Endothelial cell of umbilical vein (primary cell): ENCODE data around the gene SNU13. TPM values are rescaled to one million over a fixed set of nuclear protein-coding genes. Genes with fewer than 3 reads are reported as not detected.
"Not testable (repeated sequence)": the region's sequence is repeated elsewhere in the genome, so short reads cannot be mapped to it uniquely, and the experiment has no call there.

Source experiments
- BruUV-seq: library from RNA; stranded (reverse); fragments of 400-500 nt; replicated peaks from 2 replicates; lab custom pipeline; 2021; lab: Mats Ljungman, UMichigan
- CTCF ChIA-PET: fragments of 300-600, 350-600 bp; sonication (Branson Sonifier 250); formaldehyde crosslinking; loops from one replicate; lab custom pipeline; 2021; ENCODE audit warnings: antibody characterized with exemption, inconsistent platforms; lab: Charles Lee
- POLR2A ChIA-PET: fragments of 300-600, 350-600 bp; sonication (Branson Sonifier 250); formaldehyde crosslinking; loops from one replicate; lab custom pipeline; 2021; ENCODE audit warnings: antibody characterized with exemption, inconsistent platforms; lab: Charles Lee
- DNase-seq: peaks from one replicate; pipeline ENCODE4 v3.0.0-alpha.2; 2011; ENCODE audit warnings: low read depth, low spot score
- FAIRE-seq: peaks from 2 replicates; lab custom pipeline; 2011; peaks lifted over from hg19 to GRCh38; lab: Jason Lieb, UNC
- H2AFZ ChIP-seq: 2 replicates; pipeline ENCODE4 v1.6.0; 2012; ENCODE audit warnings: low read depth, low read length, control low read depth, inconsistent platforms
- H3K27ac ChIP-seq: 2 replicates; pipeline ENCODE4 v1.5.1; 2011; ENCODE audit warnings: low read depth, mild to moderate bottlenecking, control low read depth, low read length, moderate library complexity; ENCODE audit not compliant: insufficient read depth
- H3K27me3 ChIP-seq, 2 experiments: 2 replicates each; pipeline versions ENCODE4 v1.6.0 to v1.6.1; 2011; ENCODE audit warnings: low read length in 2 of 2, mixed read lengths in 1 of 2; ENCODE audit not compliant: control insufficient read depth in 2 of 2, insufficient read depth in 2 of 2
- H3K36me3 ChIP-seq, 2 experiments: 2 replicates in 1 of 2; 3 replicates in 1 of 2; pipeline ENCODE4 v1.5.1; 2011; ENCODE audit warnings: low read length in 2 of 2, mild to moderate bottlenecking in 1 of 2, moderate library complexity in 1 of 2; ENCODE audit not compliant: control insufficient read depth in 2 of 2, insufficient read depth in 2 of 2; ENCODE audit errors: extremely low read depth in 1 of 2
- H3K4me1 ChIP-seq: 3 replicates; pipeline ENCODE4 v1.5.1; 2011; ENCODE audit warnings: mild to moderate bottlenecking, low read length; ENCODE audit not compliant: control insufficient read depth, insufficient read depth; ENCODE audit errors: extremely low read depth
- H3K4me2 ChIP-seq: 2 replicates; pipeline ENCODE4 v1.6.1; 2011; ENCODE audit warnings: low read length, control low read depth, mixed read lengths; ENCODE audit not compliant: insufficient read depth
- H3K4me3 ChIP-seq, 3 experiments: fragments of 200-600 bp in 1 of 3; sonication (generic), shearing (Covaris generic) in 1 of 3; replicated peaks in 1 of 3; 2 replicates each; pipeline ENCODE4 v1.5.1; 2011 to 2016; ENCODE audit warnings: control low read depth in 3 of 3, low read length in 3 of 3, mild to moderate bottlenecking in 2 of 3, inconsistent platforms in 1 of 3, low read depth in 1 of 3, moderate library complexity in 1 of 3; ENCODE audit not compliant: insufficient read depth in 1 of 3
- H3K79me2 ChIP-seq: 2 replicates; pipeline ENCODE4 v1.6.0; 2012; ENCODE audit warnings: low read length, inconsistent platforms; ENCODE audit not compliant: control insufficient read depth, insufficient read depth
- H3K9ac ChIP-seq: replicated peaks from 2 replicates; pipeline ENCODE3; 2011; ENCODE audit warnings: low read length, control low read depth; ENCODE audit not compliant: insufficient read depth; ENCODE audit errors: extremely low read depth
- H3K9me1 ChIP-seq: replicated peaks from 3 replicates; pipeline ENCODE4 v1.6.0; 2011; ENCODE audit warnings: mild to moderate bottlenecking, low read length; ENCODE audit not compliant: control insufficient read depth, insufficient read depth; ENCODE audit errors: extremely low read depth
- H3K9me3 ChIP-seq: replicated peaks from 2 replicates; pipeline ENCODE4 v1.5.1; 2012; ENCODE audit warnings: low read length, inconsistent platforms; ENCODE audit not compliant: control insufficient read depth, insufficient read depth
- H4K20me1 ChIP-seq: replicated peaks from 2 replicates; pipeline ENCODE3; 2011; ENCODE audit warnings: mild to moderate bottlenecking, low read length; ENCODE audit not compliant: control insufficient read depth, insufficient read depth; ENCODE audit errors: extremely low read depth
- JUN ChIP-seq: IDR thresholded peaks from 2 replicates; pipeline ENCODE4 v1.6.1; 2011; ENCODE audit warnings: borderline replicate concordance, low read depth; ENCODE audit not compliant: insufficient read length, insufficient read depth
- MAX ChIP-seq: IDR thresholded peaks from 2 replicates; pipeline ENCODE4 v1.6.1; 2011; ENCODE audit not compliant: insufficient read depth, insufficient read length
- dilution Hi-C: fragments of 300-500 bp; cut with MboI; formaldehyde crosslinking; loops from one replicate; pipeline ENCODE4 v1.15.0; 2019; ENCODE audit warnings: low sequenced_read_pairs; ENCODE audit not compliant: extremely low pct_ligation_motif_present
- intact Hi-C: fragments of 100-400 bp; cut with micrococcal nuclease; formaldehyde crosslinking; loops from one replicate; pipeline ENCODE4 v1.10.0; 2022
- polyA plus RNA-seq, 4 experiments: library from polyadenylated mRNA; depleted of rRNA in 3 of 4; stranded (reverse) in 3 of 4; unstranded in 1 of 4; fragments of >200 nt; gene quantifications; 2 replicates each; pipeline versions ENCODE4 v1.2.1 to v1.2.3, GENCODE V29; 2011 to 2012; ENCODE audit warnings: missing spikeins in 1 of 4
- total RNA-seq: library from RNA; stranded (reverse); gene quantifications from 2 replicates; pipeline ENCODE4 v1.2.3, GENCODE V29; 2021

Gene SNU13
- total and polyA plus RNA-seq, 2 donors (not counting 3 experiments of a cell fraction or from before 2014, with no cell fraction given): 138 to 194 TPM

GRCh38 chr22:41687901-41688364 is 734 bp downstream of the SNU13 start:
- intact Hi-C loops (loop anchor here (1.0 kb wide), 1 partner anchor 22 kb away; no protein-coding TSS in a partner anchor), dilution Hi-C loops (no loop called here)
- Histone ChIP-seq H4K20me1 (no peaks in the 10 kb centered on the region), H3K36me3 (no peaks in the 10 kb centered on the region), H3K27me3 (no peaks in the 10 kb centered on the region), H3K9ac (peak overlapping the region; percentile 87), H2AFZ (peak overlapping the region; percentile 49), H3K4me1 (peaks cover 9% of the 10 kb centered on the region), H3K4me2 (peak overlapping the region; percentile 83), H3K9me3 (no peaks in the 10 kb centered on the region), H3K9me1 (no peaks in the 10 kb centered on the region), H3K4me3 (peak overlapping the region; percentile 59 to 76 (median 67)), H3K79me2 (peaks cover 52% of the 10 kb centered on the region), H3K27ac (peak overlapping the region; percentile 92)
- peak; percentile 52 for DNase-seq
- no TSS peak for BruUV-seq
- ChIA-PET CTCF (interaction anchor here (0.9 to 3.2 kb wide), 4 partner anchors 10 to 253 kb away, joined by 3 to 31 read pairs (median 18); partner anchors contain the start of gene SREBF2), POLR2A (interaction anchor here (1.5 kb wide), 1 partner anchor 21 kb away, joined by 4 read pairs; no protein-coding TSS in a partner anchor)
- FAIRE-seq: peak; percentile 80
- TF ChIP-seq JUN (no peak), MAX (peak; percentile 62)

GRCh38 chr22:41686890-41687289 is 1.8 kb downstream of the SNU13 start:
- H3K9ac ChIP-seq, BruUV-seq, H3K9me3 ChIP-seq, FAIRE-seq, H3K4me3 ChIP-seq, dilution Hi-C loops, H3K27ac ChIP-seq, DNase-seq, H3K4me1 ChIP-seq, H2AFZ ChIP-seq, intact Hi-C loops, POLR2A ChIA-PET, H3K36me3 ChIP-seq, H3K27me3 ChIP-seq, H4K20me1 ChIP-seq, H3K9me1 ChIP-seq: not testable (repeated sequence)
- peak overlapping the region; percentile 83 for H3K4me2 ChIP-seq
- peaks cover 61% of the 10 kb centered on the region for H3K79me2 ChIP-seq
- CTCF ChIA-PET: interaction anchor here (1.4 to 3.2 kb wide), 2 partner anchors 10 to 20 kb away, joined by 4 to 28 read pairs; no protein-coding TSS in a partner anchor
